ENCODE data around the gene SENP2. TPM values are rescaled to one million over a fixed set of nuclear protein-coding genes. Genes with fewer than 3 reads are reported as not detected.

Gene SENP2
- 18.1 and 65.2 TPM in 2 replicates for total RNA-seq (2011; cell fraction: chromatin; rRNA removed; ENCODE audit: low replicate concordance)
- 9.0 and 9.1 TPM in 2 replicates for total RNA-seq (2011; cell fraction: nucleolus; rRNA removed)
- total RNA-seq (2011; cell fraction: nucleoplasm; rRNA removed): 20.3 and 21.5 TPM in 2 replicates
- total RNA-seq (2014; rRNA removed) (34.9 and 54.4 TPM in 2 replicates), total RNA-seq (2014; rRNA removed; fragmentation: Illumina TruSeq; extraction: Trizol) (48.8 and 57.6 TPM in 2 replicates), total RNA-seq (2015; rRNA removed; fragmentation: Illumina TruSeq; extraction: Trizol) (58.3 and 67.1 TPM in 2 replicates), total RNA-seq (2021) (39.6 and 41.1 TPM in 2 replicates), polyA plus RNA-seq (2011; rRNA removed) (18.0 and 20.8 TPM in 2 replicates), polyA plus RNA-seq (2014; fragmentation: Illumina TruSeq; extraction: Trizol) (37.2 and 50.0 TPM in 2 replicates), polyA plus RNA-seq (2014; fragmentation: Nextera tagmentation; extraction: Ambion mirVana) (10 to 100 TPM; 11.8 to 17.8 TPM), polyA plus RNA-seq (2014; rRNA removed) (31.6 and 33.2 TPM in 2 replicates), polyA minus RNA-seq (2011; rRNA and poly(A)+ RNA removed) (29.4 and 33.3 TPM in 2 replicates), Bru-seq, nascent RNA (percentile 70 among the genes with signal in this experiment), BruChase-seq, experiment 1, labeled RNA remaining after a 2-hour chase (percentile 76 among the genes with signal in this experiment), BruChase-seq, experiment 2, labeled RNA remaining after a 6-hour chase (percentile 78 among the genes with signal in this experiment)
- polyA plus RNA-seq (2011; cell fraction: cytosol; rRNA removed): 4.4 and 8.2 TPM in 2 replicates
- 6.3 and 9.4 TPM in 2 replicates for polyA plus RNA-seq (2011; cell fraction: nucleus; rRNA removed)
- polyA plus RNA-seq (2012): 22.2 and 28.9 TPM in 2 replicates
- polyA minus RNA-seq (2011; cell fraction: cytosol; rRNA and poly(A)+ RNA removed): 14.7 and 18.3 TPM in 2 replicates
- 5.7 and 8.9 TPM in 2 replicates for polyA minus RNA-seq (2011; cell fraction: nucleus; rRNA and poly(A)+ RNA removed)
- long read RNA-seq, experiment 1, full-length matches to known transcripts: 116 of 177 reads
- long read RNA-seq, experiment 1, partial matches to known transcripts: 18 of 177 reads
- long read RNA-seq, experiment 1, other reads (novel, unspliced or antisense): 43 of 177 reads
- long read RNA-seq, experiment 2, full-length matches to known transcripts: 7 of 35 reads
- long read RNA-seq, experiment 2, partial matches to known transcripts: 10 of 35 reads
- long read RNA-seq, experiment 2, other reads (novel, unspliced or antisense): 18 of 35 reads
- long read RNA-seq, experiment 3, full-length matches to known transcripts: 6 of 17 reads
- long read RNA-seq, experiment 3, partial matches to known transcripts: 8 of 17 reads
- long read RNA-seq, experiment 3, other reads (novel, unspliced or antisense): 3 of 17 reads

DNA sequence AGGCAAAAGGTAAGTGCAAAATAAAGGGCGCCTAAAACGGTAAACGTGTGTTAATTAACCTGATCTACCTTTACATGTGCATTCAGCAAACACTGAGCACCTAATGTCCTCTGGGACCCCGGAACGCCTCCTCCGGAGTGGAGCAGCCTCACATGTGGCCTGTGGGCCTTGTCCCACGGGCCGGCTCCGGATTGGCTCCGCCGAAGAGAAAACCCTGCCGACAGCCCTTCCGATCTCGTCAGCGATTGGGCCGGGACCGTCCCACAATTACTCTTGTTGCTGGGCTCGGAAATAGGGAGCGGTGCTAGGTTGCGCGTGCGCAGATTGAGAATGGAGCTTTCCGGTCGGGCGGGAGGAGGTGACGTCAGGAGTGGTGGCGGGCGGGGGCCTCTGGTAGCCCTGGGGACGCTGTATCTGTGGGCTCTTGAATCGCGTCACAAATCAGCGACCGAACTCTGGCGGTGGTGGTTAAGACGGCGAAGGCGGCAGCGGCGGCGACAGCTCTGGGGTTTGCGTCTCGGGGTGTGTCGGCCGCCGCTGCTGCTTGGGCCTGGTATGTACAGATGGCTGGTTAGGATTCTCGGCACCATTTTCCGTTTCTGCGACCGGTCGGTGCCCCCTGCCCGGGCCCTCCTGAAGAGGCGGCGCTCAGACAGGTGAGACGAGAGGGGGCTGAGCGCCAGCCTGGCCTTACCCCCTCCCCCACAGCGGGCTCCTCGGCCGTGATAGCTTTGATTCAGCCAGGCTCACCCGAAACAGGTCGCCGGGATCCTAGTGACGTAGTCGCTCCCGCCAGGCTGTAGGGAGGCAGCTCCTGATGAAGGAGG is at the start of gene SENP2:
SENP2 (plus strand) TSS at position 437 of the 827 bp plus-strand sequence; CDS start at position 556, 119 bp downstream.
- Histone ChIP-seq H3K27ac (ENCODE audit: extremely low read depth, low read depth, low read length) (peak within 1 kb of the TSS; percentile 85), H3K79me2 (ENCODE audit: control insufficient read depth, insufficient read depth, low read length) (peaks cover 28% of the 10 kb centered on the region), H4K20me1 (replicated peaks; ENCODE audit: control insufficient read depth, insufficient read depth, low read length) (no peaks in the 10 kb centered on the region), H2AFZ (ENCODE audit: low read depth, low read length) (peak within 1 kb of the TSS; percentile 99), H3K4me1 (replicated peaks in 1 of 2; ENCODE audit: control insufficient read depth in 2 of 2, insufficient read depth in 2 of 2, low read length in 2 of 2) (peaks cover 8 to 12% of the 10 kb centered on the region in 2 experiments; a peak in 3 of 5 replicates), H3K27me3 (ENCODE audit: control insufficient read depth in 2 of 2, insufficient read depth in 2 of 2, low read length in 2 of 2) (no peaks in the 10 kb centered on the region), H3K9ac (ENCODE audit: insufficient read depth in 1 of 2, low read depth in 2 of 2, low read length in 2 of 2) (peak within 1 kb of the TSS; percentile 74 to 99), H3K4me2 (ENCODE audit: insufficient read depth, low read length) (peak within 1 kb of the TSS; percentile 95), H3K4me3 (peak within 1 kb of the TSS; percentile 62), H3K9me3 (replicated peaks; ENCODE audit: control insufficient read depth, insufficient read depth, low read depth, low read length) (no peaks in the 10 kb centered on the region), H3K36me3 (ENCODE audit: control insufficient read depth, insufficient read depth, low read length) (0 out of 3 replicates have a peak, but pooled peaks cover 2% of the 10 kb centered on the region), H3K9me1 (ENCODE audit: control insufficient read depth, insufficient read depth, low read length) (no peaks in the 10 kb centered on the region)
- intact Hi-C loops (cut with micrococcal nuclease) (no loop called here), in situ Hi-C loops (cut with MboI) (no loop called here)
- FAIRE-seq: peak; percentile 98
- under 1% methylated on average over 62 of the region's 64 CpGs for WGBS (ENCODE audit: insufficient coverage, low coverage, missing lambda C conversion rate)
- CTCF ChIA-PET (ENCODE audit: low intra/inter-chr PET ratio): interaction anchor here (0.6 kb wide), 1 partner anchor 333 kb away, joined by 3 read pairs; no protein-coding TSS in a partner anchor
- peak; percentile 94 to 99 (median 96) for DNase-seq (ENCODE audit: extremely low read depth in 1 of 4, low spot score in 3 of 4)
- peak; percentile 98 for ATAC-seq
- POLR2A ChIA-PET: interaction anchor here (0.5 to 1.9 kb wide), 19 partner anchors 9 to 327 kb away, joined by 3 to 12 read pairs (median 3); no protein-coding TSS in a partner anchor
- BruUV-seq (replicated peaks): no TSS peak
- 0 out of 2 replicates have a peak, but pooled peaks have one; percentile 23 for TF ChIP-seq E2F3 (CRISPR knock-in tag; IDR thresholded peaks at IDR 0.05)
- TF ChIP-seq RBM25 (IDR thresholded peaks at IDR 0.05; ENCODE audit: low read depth, low read length, severe bottlenecking): peak; percentile 35
- peak; percentile 76 for TF ChIP-seq EP400 (IDR thresholded peaks at IDR 0.05)
- TF ChIP-seq, protein P1, sequence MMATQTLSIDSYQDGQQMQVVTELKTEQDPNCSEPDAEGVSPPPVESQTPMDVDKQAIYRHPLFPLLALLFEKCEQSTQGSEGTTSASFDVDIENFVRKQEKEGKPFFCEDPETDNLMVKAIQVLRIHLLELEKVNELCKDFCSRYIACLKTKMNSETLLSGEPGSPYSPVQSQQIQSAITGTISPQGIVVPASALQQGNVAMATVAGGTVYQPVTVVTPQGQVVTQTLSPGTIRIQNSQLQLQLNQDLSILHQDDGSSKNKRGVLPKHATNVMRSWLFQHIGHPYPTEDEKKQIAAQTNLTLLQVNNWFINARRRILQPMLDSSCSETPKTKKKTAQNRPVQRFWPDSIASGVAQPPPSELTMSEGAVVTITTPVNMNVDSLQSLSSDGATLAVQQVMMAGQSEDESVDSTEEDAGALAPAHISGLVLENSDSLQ (IDR thresholded peaks at IDR 0.05): peak; percentile 87
- TF ChIP-seq, protein P2, sequence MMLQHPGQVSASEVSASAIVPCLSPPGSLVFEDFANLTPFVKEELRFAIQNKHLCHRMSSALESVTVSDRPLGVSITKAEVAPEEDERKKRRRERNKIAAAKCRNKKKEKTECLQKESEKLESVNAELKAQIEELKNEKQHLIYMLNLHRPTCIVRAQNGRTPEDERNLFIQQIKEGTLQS (IDR thresholded peaks at IDR 0.05): peak; percentile 93
- TF ChIP-seq, protein P2 (CRISPR knock-in tag; conservative IDR thresholded peaks at IDR 0.05): 0 out of 2 replicates have a peak, but pooled peaks have one; percentile 51
- TF ChIP-seq AFF4 (CRISPR knock-in tag; IDR thresholded peaks at IDR 0.05): peak; percentile 88
- no peak for TF ChIP-seq CHD4 (IDR thresholded peaks at IDR 0.05; ENCODE audit: insufficient read depth, insufficient replicate concordance, low read depth, low read length, poor library complexity, severe bottlenecking)
